ENCODE measurements around the gene TEDDM1.
A peak's percentile ranks its signal among the peaks of the same experiment; 100 is the strongest.
"Not testable (repeated sequence)": the region's sequence is repeated elsewhere in the genome, so short reads cannot be mapped to it uniquely, and the experiment has no call there.

TEDDM1 gene

DNA sequence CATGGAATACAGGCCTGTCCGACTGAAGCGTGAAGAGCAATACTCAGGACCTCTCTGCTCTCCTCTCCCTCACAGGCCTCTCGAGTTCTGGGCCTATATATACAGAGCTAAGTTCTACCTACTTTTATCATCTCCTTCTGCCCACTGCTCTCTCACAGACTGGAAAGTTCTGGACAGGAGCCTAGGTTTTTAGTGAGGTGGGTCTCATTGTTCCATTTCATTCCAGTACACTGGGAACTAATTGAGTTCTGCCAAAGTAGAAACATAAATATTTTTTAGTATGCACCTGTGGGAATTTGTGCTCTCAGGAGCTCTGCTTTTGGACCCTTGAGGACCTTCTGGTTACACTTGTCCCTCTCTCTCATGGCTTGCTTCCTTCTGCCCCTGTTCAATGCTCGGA, at the start of gene TEDDM1:
Gene TEDDM1, minus strand, starts transcription at position 101 of the 400 bp plus-strand sequence. CDS start 182 bp downstream, outside the sequence.
- no peak for FAIRE-seq

DNA sequence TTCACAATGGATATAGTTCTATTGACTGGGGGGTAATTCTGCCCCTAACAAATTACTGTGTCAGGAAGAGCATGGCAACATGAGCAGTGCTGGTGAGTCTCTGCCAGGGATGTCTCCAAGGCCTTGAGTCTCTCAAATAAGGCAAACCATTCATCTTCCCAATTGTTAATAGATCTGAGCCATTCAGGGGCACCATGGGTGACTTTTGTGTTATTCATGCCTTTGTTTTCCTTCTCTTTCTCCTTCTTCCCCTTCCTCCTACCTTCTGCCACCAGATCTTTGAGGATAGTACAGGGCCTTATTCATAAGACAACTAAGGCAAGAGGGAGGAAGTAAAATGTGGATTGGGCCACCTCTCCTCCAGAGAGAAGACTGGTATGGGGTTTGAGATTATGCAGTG, 49.6 kb upstream of the TEDDM1 start, which contains the start of gene RGSL1:
Gene RGSL1, plus strand, starts transcription at position 60 of the 400 bp plus-strand sequence. Its CDS starts 20 bp downstream, at position 80.
- FAIRE-seq, result no peak

- FAIRE-seq, result no peak
These were observed 47.2 kb upstream of the TEDDM1 start for GRCh38 chr1:182447660-182448059.

DNA sequence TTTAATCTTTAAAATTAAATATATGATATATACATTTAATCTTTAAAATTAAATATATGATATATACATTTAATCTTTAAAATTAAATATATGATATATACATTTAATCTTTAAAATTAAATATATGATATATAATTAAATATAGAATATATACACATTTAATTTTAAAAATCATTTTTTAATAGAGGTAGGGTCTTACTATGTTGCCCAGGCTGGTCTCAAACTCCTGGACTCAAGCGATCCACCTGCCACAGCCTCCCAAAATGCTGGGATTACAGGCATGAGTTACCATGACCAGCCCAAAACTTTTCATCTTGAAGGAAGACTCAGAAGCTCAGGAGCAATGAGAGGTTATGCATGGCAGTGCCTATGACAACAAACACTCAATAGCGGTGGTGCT, 46.7 kb upstream of the TEDDM1 start:
- FAIRE-seq, result not testable (repeated sequence)

- FAIRE-seq, result peak; percentile 70
These were observed 45.7 kb upstream of the TEDDM1 start for GRCh38 chr1:182446033-182446669.

GRCh38 chr1:182444497-182444896, 44.0 kb upstream of the TEDDM1 start:
- FAIRE-seq, result no peak

DNA sequence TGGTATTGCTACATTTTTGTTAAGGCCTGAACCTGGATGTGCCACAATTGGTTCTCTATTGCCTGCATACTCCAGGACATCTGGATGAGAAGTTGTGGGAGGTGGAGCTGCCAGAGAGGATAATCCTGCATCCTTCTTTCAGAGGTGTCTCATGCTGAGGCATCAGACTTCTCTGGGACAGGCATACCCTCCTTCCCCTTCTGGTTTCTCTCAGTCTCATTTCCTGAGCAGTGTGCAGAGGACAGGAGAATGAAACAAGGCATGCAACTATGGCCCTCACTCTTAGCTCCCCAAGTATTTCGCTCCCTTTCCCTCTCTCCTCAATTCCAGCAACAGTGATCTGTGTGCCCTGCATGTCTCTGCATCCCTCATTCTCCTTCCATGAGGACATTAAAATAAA, 41.9 kb upstream of the TEDDM1 start:
- no peak for FAIRE-seq

DNA sequence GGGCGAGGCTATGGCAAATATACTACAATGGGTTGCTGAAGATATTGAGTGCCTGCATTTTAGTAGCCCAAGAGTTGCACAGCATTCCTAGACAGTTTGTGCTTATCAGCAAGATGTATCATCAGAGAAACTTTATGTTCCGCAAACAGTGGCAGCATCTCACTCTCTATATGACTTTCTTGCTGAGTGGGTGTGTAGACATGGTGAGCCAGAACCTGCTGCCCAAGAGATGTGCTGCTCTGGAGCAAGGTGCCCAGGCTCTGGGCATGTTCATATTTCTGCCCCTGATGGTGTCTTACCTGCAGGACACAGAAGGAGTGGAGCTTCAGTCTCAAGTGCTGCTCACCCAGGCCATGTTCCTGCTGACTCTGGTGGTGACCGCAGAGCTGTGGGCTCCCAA, 41.3 kb upstream of the TEDDM1 start:
- FAIRE-seq, result no peak

DNA sequence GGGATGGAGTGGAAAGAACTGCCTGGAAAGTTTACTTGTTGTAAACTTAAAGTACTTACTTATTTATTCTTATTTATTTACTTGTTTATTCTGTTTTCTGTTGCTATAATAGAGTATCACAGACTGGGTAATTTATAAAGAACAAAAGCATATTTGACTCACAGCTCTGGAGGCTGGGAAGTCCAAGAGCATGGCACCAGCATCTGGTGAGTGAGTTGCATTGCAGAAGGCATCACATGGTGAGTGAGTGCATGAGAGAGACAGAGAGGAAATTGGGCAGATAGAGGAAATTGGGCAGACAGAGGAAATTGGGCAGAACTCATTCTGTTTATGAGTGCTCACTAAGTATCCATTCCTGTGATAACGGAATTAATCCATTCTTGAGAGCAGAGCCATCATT, 37.9 kb upstream of the TEDDM1 start:
- no peak for FAIRE-seq

GRCh38 chr1:182433580-182433979, 33.1 kb upstream of the TEDDM1 start:
- FAIRE-seq, result no peak

GRCh38 chr1:182431278-182431677, 30.8 kb upstream of the TEDDM1 start:
- no peak for FAIRE-seq

DNA sequence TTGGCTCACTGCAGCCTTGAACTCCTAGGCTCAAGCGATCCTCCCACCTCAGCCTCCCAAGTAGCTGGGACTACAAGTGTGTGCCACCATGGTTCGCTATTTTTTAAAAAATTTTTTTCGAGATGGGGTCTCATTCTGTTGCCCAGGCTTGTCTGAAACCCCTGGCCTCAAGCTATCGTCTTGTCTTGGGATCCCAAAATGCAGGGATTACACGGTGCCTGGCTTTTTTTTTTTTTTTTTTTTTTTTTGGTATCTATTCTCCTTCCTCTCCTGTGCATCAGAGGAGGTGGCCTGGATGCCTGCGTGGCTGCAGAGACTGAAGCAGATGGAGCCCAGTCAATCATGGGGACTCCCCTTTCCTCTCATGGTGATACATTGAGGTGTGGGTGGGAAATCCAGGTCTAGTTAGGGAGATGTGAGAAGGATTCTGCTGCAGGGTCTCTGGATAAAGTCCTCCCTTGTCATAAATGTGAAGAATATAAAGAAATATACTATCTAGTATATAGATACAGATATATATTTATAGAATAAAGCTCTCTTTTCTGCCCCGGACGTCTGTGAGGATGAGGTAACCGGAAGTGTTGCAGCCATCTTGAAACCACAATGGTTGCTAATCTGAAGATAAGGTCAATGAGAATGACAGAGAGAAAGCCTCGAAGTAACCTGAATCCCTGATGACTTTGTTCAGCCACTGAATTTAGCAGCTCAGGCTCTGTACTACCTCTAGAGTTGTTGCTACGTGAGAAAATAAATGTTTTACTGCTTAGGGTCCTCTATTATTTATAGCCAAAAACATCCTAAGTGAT, 30.0 kb upstream of the TEDDM1 start:
- no peak for FAIRE-seq

- FAIRE-seq, result no peak
These were observed 27.6 kb upstream of the TEDDM1 start for GRCh38 chr1:182428043-182428442.

GRCh38 chr1:182426442-182427430, 26.3 kb upstream of the TEDDM1 start:
- no peak for FAIRE-seq

GRCh38 chr1:182415789-182416188, 15.3 kb upstream of the TEDDM1 start:
- FAIRE-seq, result no peak

GRCh38 chr1:182413969-182414368, 13.5 kb upstream of the TEDDM1 start:
- no peak for FAIRE-seq

GRCh38 chr1:182413486-182413885, 13.0 kb upstream of the TEDDM1 start:
- no peak for FAIRE-seq

- FAIRE-seq, result no peak
These were observed 10.3 kb upstream of the TEDDM1 start for GRCh38 chr1:182410620-182411273.

DNA sequence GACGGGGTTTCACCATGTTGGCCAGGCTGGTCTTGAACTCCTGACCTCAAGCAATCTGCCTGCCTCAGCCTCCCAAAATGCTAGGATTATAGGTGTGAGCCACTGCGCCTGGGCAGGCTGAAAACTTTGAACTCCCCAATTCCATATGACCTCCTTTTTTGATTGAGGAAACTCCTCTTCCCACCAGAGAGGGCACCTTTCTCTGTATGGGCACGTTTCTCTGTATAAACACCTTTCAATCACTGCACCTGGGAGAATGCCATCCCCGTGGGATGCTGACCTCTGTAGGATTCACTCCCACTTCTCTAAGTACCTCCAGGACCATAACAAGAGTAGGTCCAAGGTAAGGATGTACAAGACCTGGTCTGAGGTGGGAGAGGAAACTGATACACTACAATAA, 9.7 kb upstream of the TEDDM1 start:
- no peak for FAIRE-seq

GRCh38 chr1:182408435-182409075, 8.1 kb upstream of the TEDDM1 start:
- FAIRE-seq, result no peak

GRCh38 chr1:182407724-182408123, 7.3 kb upstream of the TEDDM1 start:
- FAIRE-seq, result no peak

- FAIRE-seq, result no peak
These were observed 5.5 kb upstream of the TEDDM1 start for GRCh38 chr1:182406012-182406411.
